Fibroblast of the aortic adventitia (primary cell): ENCODE measurements around the gene PLBD2. TPM values are rescaled to one million over a fixed set of nuclear protein-coding genes. Genes with fewer than 3 reads are reported as not detected.

Experiments used
- DNase-seq: peaks from one replicate; pipeline ENCODE4 v3.0.0-alpha.2; 2010; ENCODE audit warnings: low read depth
- H3K4me3 ChIP-seq: 2 replicates; pipeline ENCODE4 v1.5.1; 2011; ENCODE audit warnings: low read depth, mild to moderate bottlenecking, control low read depth, low read length, moderate library complexity
- total RNA-seq: library from RNA; depleted of rRNA; stranded (reverse); fragments of >200 nt; gene quantifications from 2 replicates; pipeline ENCODE4 v1.2.3, GENCODE V29; 2012; ENCODE audit warnings: low replicate concordance
- TF ChIP-seq, protein P1 (sequence below): IDR thresholded peaks from 2 replicates; pipeline ENCODE4 v1.5.1; 2011; ENCODE audit warnings: mild to moderate bottlenecking, low read length, control low read depth, inconsistent platforms; ENCODE audit not compliant: insufficient read depth

The PLBD2 gene
- total RNA-seq, 1 donor: 35.1 TPM

DNA sequence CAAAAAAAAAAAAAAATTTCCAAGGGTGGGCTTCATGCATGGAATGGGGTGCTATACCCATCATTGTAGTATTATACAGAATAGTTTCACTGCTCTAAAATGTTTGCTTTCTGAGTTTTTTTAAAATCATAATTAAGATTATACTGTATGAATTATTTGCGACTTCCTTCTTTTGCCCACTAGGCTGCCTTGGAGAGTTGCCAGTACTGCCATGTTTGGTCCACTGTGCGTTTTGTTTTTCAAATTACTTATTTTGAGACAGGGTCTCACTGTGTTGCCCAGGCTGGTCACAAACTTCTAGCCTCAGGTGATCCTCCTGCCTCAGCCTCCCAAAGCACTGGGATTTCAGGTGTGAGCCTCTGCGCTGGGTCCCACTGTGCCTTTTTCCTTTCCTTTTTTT is 19.9 kb downstream of the PLBD2 start:
- DNase-seq: no peak
- TF ChIP-seq, protein P1, sequence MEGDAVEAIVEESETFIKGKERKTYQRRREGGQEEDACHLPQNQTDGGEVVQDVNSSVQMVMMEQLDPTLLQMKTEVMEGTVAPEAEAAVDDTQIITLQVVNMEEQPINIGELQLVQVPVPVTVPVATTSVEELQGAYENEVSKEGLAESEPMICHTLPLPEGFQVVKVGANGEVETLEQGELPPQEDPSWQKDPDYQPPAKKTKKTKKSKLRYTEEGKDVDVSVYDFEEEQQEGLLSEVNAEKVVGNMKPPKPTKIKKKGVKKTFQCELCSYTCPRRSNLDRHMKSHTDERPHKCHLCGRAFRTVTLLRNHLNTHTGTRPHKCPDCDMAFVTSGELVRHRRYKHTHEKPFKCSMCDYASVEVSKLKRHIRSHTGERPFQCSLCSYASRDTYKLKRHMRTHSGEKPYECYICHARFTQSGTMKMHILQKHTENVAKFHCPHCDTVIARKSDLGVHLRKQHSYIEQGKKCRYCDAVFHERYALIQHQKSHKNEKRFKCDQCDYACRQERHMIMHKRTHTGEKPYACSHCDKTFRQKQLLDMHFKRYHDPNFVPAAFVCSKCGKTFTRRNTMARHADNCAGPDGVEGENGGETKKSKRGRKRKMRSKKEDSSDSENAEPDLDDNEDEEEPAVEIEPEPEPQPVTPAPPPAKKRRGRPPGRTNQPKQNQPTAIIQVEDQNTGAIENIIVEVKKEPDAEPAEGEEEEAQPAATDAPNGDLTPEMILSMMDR: peak; percentile 32
- no peak overlapping the region for H3K4me3 ChIP-seq

DNA sequence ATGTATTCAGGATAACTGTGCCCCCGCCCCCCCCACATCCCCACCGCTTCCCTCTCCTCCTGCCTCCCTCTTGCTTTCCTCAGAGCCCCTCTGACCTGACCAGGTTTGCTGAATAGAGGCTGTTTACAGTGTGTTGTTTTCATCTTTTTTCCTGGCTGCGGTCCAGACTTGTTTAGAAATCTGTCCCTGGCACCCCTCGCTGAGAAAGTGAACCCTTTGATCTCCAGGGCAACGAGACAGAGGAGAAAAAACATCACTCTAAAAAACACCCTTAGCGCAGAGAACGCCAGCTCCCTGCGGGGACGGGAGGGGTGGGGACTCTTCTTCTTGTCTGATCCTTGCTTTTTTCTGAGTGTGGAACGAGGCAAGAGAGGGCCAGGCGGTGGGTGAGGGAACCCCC is 22.8 kb downstream of the PLBD2 start:
- TF ChIP-seq, protein P1: no peak
- no peak overlapping the region for H3K4me3 ChIP-seq
- no peak for DNase-seq

DNA sequence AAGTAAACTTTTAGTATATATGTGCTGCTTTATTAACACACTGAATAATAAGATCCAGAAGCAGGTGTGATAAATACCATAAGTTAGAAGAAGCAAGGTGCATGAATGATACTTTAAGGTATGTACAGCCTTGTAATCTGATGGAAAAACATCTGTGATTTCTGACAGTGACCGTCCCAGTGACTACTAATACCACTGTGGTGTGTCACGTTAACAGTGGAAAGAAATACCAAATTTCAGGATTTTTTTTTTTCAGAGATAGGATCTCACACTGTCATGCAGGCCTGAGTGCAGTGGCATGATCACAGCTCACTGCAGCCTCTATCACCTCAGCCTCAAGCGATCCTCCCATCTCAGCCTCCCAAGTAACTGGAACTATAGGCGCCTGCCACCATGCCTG is 23.8 kb downstream of the PLBD2 start:
- no peak for DNase-seq
- TF ChIP-seq, protein P1: no peak
- H3K4me3 ChIP-seq: no peak overlapping the region

DNA sequence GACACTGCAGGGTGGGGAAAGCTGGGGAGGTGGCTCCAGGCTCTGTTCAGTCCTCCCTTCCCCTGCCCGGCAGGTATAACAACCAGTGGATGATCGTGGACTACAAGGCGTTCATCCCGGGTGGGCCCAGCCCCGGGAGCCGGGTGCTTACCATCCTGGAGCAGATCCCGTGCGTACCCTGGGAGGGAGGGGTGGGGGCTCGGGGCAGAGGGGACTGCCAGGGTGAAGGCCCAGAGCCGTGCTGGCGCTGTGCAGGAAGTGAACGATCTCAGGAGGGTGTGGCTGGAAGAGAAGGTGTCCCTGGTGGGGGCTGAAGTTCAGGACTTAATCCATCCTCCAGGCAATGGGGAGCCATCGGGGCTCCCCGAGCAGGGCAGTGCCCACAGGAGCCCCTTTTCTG is 26.4 kb downstream of the PLBD2 start:
- TF ChIP-seq, protein P1: no peak
- DNase-seq: no peak
- no peak overlapping the region for H3K4me3 ChIP-seq

DNA sequence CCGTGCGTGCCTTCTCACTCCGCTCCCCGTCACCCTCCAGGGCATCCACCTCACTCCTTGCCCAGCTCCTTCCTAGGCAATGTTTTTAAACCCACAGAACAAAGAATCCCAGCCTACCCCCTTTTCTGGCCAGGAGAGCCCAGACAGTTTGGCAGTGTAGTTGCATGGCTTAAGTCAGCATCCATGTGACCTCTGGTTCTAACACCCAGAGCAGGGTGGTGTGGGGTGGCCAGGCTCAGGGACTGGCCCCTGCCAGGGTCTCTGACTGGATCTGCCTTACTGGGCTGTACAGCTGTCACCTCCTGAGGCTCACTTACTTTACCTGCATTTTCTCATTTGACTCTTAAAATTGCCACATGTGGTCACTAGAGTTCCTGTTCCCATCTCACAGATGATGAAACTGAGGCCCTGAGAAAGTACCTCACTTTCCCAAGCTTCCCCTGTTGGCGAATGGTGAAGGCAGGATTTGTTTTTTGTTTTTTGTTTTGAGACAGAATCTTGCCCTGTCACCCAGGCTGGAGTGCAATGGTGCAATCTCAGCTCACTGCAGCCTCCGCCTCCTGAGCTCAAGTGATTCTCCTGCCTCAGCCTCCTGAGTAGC is 27.0 kb downstream of the PLBD2 start:
- DNase-seq: no peak
- TF ChIP-seq, protein P1: no peak
- no peak overlapping the region for H3K4me3 ChIP-seq

DNA sequence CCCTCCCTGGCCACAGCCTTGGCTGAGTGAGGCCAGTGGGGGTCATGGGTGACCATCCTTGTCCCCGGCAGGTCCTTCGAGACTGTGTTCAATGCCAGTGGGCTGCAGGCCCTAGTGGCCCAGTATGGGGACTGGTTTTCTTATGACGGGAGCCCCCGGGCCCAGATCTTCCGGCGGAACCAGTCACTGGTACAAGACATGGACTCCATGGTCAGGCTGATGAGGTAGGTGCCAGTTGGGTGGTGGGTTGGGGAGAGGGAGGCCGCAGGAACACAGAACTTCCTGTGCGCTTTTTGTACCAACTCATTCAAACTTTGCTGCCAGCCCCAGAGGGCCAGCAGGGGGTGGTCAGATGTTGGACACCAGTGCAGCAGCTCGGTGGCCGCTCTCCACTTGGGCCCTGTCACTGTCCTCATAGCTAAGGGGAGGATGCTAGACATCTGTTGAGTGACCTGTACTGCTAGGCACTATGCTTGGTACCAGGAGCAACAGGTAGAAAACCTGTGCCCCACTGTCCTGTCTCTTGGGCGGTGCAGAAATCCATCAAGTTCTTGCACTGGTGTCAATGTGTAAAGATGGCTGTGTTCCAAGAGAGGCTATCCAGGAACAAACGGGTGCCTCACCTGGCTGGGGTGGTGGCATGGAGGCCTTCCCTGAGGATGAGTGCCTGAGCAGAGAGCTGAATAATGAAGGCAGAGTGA is 28.6 kb downstream of the PLBD2 start:
- no peak for DNase-seq
- TF ChIP-seq, protein P1: no peak
- no peak overlapping the region for H3K4me3 ChIP-seq

DNA sequence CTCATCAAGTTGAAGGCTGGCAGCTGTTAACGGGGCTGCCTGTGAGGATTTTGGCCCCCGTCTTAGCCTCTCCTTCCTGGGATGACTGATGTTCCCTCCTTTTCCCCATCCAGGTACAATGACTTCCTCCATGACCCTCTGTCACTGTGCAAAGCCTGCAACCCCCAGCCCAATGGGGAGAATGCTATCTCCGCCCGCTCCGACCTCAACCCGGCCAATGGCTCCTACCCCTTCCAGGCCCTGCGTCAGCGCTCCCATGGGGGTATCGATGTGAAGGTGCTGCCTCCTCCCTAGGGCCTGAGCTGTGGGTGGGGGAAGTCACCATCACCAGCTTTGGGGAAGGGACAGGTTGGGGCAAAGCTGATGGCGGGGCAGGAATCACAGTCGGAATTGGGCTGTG is 29.2 kb downstream of the PLBD2 start:
- H3K4me3 ChIP-seq: no peak overlapping the region
- TF ChIP-seq, protein P1: no peak

More for the DNA sequence above, 29.2 kb downstream of the PLBD2 start:
- DNase-seq: no peak
